ENCODE measurements around the gene BRINP1. TPM values are rescaled to one million over a fixed set of nuclear protein-coding genes. Genes with fewer than 3 reads are reported as not detected.

Gene BRINP1
- total RNA-seq, 2 donors from 2014 or later, result not detected

DNA sequence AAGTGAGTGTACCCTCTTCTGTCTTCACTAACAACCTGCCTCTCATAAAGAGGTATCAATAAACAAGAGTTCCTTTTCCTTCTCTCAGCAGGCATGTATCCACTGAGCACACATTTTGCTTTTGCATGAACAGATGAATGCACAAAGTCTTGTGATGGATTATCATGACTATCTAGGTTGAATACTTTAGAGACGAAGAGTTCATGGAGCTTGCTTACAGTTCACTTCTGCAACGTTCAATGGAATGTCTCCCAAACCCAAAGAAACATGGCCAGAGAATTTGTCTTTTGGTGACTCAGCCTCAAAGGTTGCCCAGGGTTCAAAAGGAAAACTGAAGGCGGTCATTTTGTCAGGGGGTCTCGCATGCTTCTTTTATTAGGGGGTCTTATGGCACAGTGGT lies 55.4 kb downstream of the BRINP1 start:
- H3K4me1 Mint-ChIP-seq, result no peaks in the 10 kb centered on the region
- no peak for ATAC-seq (replicated peaks)
- H3K36me3 Mint-ChIP-seq (ENCODE audit: low read depth), result no peaks in the 10 kb centered on the region
- H3K27ac Mint-ChIP-seq, result no peak overlapping the region
- H3K4me3 Mint-ChIP-seq, result no peak overlapping the region
- peaks cover 9% of the 10 kb centered on the region for H3K9me3 Mint-ChIP-seq
- no peaks in the 10 kb centered on the region for H3K27me3 Mint-ChIP-seq

DNA sequence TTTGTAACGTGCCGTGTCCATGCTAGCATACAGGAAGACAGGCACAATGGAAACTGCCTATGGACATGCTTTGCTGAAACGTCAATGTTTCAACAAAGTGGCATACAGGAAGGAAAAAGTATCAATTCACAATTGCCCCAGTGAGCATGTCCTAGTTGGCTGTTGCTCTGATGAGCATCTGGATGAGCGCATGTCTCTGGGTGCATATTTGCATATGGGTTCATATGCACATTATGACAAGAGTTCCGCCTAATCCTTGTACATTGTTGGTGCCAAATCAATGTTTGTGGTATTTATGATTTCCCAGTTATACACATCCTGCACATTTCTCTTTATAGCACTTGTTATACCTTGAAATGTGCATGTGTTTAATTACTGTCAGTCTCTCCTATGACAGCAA lies 58.5 kb downstream of the BRINP1 start:
- H3K4me1 Mint-ChIP-seq, result no peaks in the 10 kb centered on the region

DNA sequence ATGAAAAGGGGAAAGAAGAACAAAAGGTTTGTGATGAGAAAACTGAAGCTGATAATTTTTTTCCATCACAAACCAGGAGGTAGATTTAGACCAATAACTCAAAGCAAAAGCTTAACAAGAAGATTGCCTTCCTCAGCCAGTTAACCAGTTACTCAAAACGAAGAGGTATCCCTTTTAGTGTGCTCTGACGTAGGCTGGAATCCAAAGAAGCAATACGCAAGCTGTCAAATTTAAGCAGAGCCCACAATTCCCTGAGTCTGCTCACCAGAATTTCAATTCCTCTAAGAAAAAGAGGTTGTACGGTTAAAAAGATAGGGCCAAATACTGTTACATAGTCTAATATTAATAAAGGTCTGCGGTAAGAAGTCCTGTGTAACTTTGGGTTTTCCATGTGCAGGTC lies 61.8 kb downstream of the BRINP1 start:
- H3K9me3 Mint-ChIP-seq, result no peaks in the 10 kb centered on the region
- no peak overlapping the region for H3K27ac Mint-ChIP-seq
- no peaks in the 10 kb centered on the region for H3K27me3 Mint-ChIP-seq
- no peaks in the 10 kb centered on the region for H3K4me1 Mint-ChIP-seq
- no peaks in the 10 kb centered on the region for H3K36me3 Mint-ChIP-seq (ENCODE audit: low read depth)
- no peak overlapping the region for H3K4me3 Mint-ChIP-seq
- no peak for ATAC-seq (replicated peaks)

More for the DNA sequence above, 58.5 kb downstream of the BRINP1 start:
- Mint-ChIP-seq H3K4me3 (no peak overlapping the region), H3K27ac (no peak overlapping the region), H3K36me3 (ENCODE audit: low read depth) (no peaks in the 10 kb centered on the region), H3K27me3 (no peaks in the 10 kb centered on the region), H3K9me3 (peaks cover 6% of the 10 kb centered on the region)
- no peak for ATAC-seq (replicated peaks)

DNA sequence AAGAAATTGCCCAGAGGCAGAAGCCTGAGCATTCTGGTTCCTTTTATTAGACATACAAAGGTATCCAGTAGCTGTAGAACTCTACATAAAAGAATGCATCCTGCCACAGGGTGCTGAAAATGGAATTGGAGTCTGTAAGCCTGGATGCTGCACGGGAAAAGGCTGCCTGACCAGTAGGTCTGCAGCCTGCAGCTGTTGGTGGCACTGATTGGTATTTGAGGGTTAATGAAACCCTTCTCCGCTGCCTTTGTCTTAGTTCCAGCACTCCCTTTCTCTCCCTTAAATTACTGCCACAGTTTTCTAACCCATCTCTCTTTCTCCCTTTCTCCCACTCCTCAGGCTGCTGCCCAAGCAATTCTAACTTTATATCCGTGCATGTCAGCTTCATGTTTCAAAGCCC lies 64.7 kb downstream of the BRINP1 start:
- no peaks in the 10 kb centered on the region for H3K9me3 Mint-ChIP-seq
- no peaks in the 10 kb centered on the region for H3K4me1 Mint-ChIP-seq
- ATAC-seq (replicated peaks), result no peak
- H3K4me3 Mint-ChIP-seq, result no peak overlapping the region
- H3K27me3 Mint-ChIP-seq, result no peaks in the 10 kb centered on the region
- no peaks in the 10 kb centered on the region for H3K36me3 Mint-ChIP-seq (ENCODE audit: low read depth)
- H3K27ac Mint-ChIP-seq, result no peak overlapping the region

DNA sequence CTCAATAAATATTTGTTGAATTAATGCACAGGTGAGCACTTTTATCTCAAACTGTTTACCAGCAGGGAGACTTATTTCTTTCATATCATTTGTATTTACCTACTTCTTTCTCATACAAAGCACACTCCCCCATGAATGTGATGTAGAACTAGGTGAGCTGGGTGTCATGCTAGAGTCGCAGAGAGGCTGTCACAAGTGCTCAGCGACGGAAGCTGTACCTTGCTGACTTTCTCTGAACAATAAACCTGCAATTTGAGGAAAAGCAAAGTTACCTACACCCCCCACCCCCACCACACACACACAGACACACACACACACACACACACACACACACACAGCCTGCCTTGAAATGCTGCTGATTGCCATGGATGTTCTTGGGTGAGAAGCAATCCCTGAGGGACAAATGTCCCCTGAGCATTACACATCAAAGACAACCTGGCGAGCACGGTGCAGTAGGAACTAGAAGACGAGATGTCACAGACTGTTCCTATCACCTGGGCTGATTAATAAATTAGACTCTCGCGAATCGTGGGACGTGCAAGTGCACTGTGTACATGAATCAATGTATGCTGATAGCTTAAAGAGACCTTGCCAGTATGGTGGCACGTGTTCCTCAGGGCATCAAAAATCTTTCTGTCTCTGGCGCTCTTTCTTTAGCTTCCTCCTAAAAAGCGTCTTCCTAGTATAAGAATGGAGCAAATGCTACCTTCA lies 66.1 kb downstream of the BRINP1 start:
- no peak overlapping the region for H3K27ac Mint-ChIP-seq
- H3K27me3 Mint-ChIP-seq, result no peaks in the 10 kb centered on the region
- H3K9me3 Mint-ChIP-seq, result no peaks in the 10 kb centered on the region
- H3K36me3 Mint-ChIP-seq (ENCODE audit: low read depth), result no peaks in the 10 kb centered on the region
- no peaks in the 10 kb centered on the region for H3K4me1 Mint-ChIP-seq
- no peak overlapping the region for H3K4me3 Mint-ChIP-seq
- no peak for ATAC-seq (replicated peaks)

DNA sequence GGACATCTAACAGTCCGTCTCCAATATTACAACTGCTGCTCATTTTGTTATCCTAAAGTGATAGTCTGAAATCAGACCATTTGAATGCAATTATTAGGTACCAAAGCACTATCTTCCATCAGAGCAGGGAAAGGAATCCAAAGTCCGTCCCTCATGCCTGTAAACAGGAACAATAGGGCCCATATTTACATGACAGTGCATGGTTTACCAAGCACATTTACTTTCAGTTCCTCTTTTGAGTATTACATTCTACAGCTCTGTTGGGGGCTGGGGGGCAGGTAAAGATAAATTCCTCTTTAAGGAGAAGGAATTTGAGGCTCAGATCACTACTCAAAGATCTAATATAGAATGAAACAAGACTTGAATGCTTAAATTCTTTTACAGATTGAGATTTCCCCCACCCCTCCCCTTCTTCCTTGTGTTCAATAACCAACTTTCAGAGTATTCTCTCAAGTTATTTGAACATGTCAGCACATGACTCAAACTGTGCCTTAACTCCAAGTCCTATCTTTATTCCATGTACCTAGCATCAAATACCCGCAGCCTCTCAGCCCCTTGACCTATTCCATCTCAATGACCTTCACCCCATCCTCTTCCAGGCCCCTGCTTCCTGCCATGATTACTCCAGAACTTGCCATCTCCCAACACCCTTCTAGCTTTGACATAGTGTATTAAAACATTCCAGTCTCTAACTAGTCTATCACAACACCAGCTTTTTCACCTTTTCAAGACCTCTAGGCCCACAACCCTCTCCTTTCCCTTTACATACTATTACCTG lies 71.0 kb downstream of the BRINP1 start:
- Mint-ChIP-seq H3K27ac (no peak overlapping the region), H3K27me3 (no peaks in the 10 kb centered on the region), H3K36me3 (ENCODE audit: low read depth) (no peaks in the 10 kb centered on the region), H3K4me1 (no peaks in the 10 kb centered on the region), H3K9me3 (no peaks in the 10 kb centered on the region), H3K4me3 (no peak overlapping the region)
- no peak for ATAC-seq (replicated peaks)

DNA sequence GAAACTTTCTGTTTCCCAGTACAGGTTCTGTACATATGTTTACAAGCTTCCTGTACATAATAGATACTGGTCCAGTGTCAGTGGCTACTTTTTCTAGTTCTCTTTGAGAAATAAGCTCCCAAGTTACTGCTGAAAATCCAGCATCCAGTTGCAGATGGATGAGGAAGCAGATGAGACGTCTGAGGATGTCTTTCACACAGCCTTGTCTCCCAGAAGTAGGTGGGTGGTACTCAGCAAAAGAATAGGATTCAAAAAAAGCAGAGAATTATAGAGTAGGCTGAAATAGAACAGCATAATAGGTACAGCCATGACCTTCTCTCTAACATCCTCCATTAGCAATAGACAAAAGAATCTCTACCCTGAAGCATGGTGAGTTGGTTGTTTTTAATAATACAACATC lies 77.7 kb downstream of the BRINP1 start:
- no peak for ATAC-seq (replicated peaks)
- Mint-ChIP-seq H3K27ac (no peak overlapping the region), H3K36me3 (ENCODE audit: low read depth) (no peaks in the 10 kb centered on the region), H3K4me1 (no peaks in the 10 kb centered on the region), H3K4me3 (no peak overlapping the region), H3K9me3 (no peaks in the 10 kb centered on the region), H3K27me3 (peaks cover 4% of the 10 kb centered on the region)

DNA sequence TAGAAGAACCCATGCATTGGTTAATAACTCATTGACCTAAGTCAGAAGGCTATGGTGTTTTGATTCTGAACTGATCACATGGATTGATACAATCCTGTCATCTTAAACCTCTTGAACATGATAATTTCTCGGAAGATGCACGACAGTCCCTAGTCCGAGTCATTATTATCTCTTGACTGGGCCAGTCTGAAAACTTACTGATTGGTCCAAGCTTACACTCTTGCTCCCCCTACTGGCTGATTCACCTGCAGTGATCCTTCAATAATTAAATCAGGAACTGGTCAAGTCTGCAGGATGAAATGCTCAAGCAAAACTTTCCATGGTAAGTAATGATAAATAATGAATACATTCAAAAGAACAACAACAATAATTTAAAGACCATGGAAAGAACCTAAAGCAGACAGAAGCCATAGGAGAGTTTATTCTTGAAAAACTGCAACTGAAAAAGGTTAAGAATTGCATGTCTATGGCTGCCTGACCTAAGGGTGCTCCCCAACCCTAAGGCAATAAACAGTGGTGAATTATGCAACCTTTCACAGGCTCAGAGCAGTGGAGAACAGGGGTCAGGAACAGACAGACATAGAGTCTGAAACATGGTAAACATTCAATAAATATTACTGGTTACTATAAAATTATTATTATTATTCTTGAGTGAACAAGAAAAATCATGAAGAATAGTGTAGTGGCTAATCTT lies 79.3 kb downstream of the BRINP1 start:
- Mint-ChIP-seq H3K36me3 (ENCODE audit: low read depth) (no peaks in the 10 kb centered on the region), H3K4me3 (no peak overlapping the region), H3K27me3 (peaks cover 4% of the 10 kb centered on the region), H3K4me1 (no peaks in the 10 kb centered on the region), H3K27ac (no peak overlapping the region), H3K9me3 (no peaks in the 10 kb centered on the region)
- ATAC-seq (replicated peaks), result no peak

DNA sequence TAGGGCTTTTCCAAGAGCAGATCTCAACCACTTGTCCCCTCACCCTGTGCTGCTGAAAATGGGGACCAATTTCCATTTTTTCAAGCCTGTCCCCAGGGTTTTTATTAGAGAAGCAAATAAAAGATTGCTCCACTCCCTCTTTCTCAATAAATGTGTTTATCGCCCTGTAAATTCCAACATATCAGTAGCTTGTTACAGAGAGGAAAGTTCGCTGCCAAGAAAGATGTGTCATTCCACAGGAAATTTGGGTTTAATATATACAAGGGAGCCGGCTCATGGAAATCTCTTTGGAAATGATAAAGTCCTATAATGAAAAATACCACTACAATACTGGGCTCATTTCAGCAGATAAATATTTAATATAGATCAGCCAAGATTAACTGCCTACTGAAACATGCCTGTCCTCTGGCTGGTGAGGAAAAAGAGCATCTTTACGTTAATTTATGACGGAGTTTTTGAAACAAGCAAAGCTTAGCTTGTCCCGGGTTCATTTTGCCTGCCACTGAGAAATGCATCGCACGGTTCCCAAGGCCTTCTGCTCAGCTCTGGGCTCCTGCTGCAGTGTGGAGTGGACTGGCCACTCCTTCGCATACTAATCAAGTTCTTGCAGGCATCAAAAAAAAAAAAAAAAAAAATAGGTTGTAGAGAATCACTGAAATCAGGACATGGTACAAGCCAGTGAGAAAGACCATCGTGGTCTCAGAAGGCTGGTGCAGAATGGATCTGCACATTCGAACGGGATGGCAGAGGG lies 84.5 kb downstream of the BRINP1 start:
- H3K4me1 Mint-ChIP-seq, result no peaks in the 10 kb centered on the region
- no peaks in the 10 kb centered on the region for H3K36me3 Mint-ChIP-seq (ENCODE audit: low read depth)
- no peaks in the 10 kb centered on the region for H3K27me3 Mint-ChIP-seq
- no peak for ATAC-seq (replicated peaks)
- no peak overlapping the region for H3K27ac Mint-ChIP-seq
- no peak overlapping the region for H3K4me3 Mint-ChIP-seq
- no peaks in the 10 kb centered on the region for H3K9me3 Mint-ChIP-seq

DNA sequence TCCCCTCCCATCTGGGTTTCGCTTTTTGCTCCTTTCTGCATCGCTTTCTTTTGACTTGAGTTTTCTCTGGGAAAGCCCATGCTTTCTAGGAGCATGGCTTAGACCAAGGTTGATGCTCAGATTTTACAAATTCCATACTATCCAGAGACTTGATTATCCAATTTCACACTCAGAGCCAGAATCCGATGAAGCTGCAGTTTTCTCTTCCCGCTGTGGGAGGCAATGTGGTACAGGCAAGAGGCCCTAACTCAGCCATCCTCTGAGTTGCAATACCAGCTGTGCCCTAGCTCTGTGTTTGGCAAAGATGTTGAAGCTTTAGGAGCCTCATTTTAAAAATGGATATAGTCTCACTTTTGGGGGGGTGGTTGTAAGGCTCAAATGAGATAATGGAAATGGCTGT lies 85.1 kb downstream of the BRINP1 start:
- no peak overlapping the region for H3K27ac Mint-ChIP-seq
- H3K27me3 Mint-ChIP-seq, result no peaks in the 10 kb centered on the region
- H3K4me3 Mint-ChIP-seq, result no peak overlapping the region
- no peaks in the 10 kb centered on the region for H3K36me3 Mint-ChIP-seq (ENCODE audit: low read depth)
- no peak for ATAC-seq (replicated peaks)
- no peaks in the 10 kb centered on the region for H3K4me1 Mint-ChIP-seq
- no peaks in the 10 kb centered on the region for H3K9me3 Mint-ChIP-seq

DNA sequence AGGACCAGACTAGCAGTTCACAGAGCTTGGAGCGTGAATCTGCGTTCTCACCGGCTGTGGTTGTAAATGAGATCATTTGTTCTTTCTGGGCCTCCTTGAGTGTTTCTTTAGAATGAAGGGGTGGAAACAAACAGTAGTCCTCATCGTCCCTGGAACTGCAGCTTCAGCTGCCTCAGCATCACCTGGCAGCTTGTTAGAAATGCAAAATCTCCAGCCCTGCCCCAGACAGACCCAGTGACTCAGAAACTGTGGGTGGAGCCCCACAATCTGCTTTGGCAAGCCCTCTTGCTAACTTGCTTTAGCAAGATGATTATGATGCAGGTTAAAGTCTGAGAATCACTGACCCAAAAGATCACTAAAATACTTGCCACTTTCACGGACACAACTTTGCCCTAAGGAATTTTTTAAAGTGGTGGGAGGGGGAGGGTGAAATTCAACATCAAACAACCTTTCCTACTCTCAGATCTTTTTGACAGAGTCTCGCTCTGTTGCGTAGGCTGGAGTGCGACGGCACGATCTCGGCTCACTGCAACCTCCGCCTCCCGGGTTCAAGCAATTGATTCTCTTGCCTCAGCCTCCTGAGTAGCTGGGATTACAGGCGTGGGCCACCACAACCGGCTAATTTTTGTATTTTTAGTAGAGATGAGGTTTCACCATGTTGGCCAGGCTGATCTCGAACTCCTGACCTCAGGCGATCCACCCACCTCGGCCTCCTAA lies 86.0 kb downstream of the BRINP1 start:
- no peak for ATAC-seq (replicated peaks)
- H3K36me3 Mint-ChIP-seq (ENCODE audit: low read depth), result no peaks in the 10 kb centered on the region
- H3K27ac Mint-ChIP-seq, result no peak overlapping the region
- H3K4me3 Mint-ChIP-seq, result no peak overlapping the region
- H3K4me1 Mint-ChIP-seq, result no peaks in the 10 kb centered on the region
- no peaks in the 10 kb centered on the region for H3K27me3 Mint-ChIP-seq
- no peaks in the 10 kb centered on the region for H3K9me3 Mint-ChIP-seq

DNA sequence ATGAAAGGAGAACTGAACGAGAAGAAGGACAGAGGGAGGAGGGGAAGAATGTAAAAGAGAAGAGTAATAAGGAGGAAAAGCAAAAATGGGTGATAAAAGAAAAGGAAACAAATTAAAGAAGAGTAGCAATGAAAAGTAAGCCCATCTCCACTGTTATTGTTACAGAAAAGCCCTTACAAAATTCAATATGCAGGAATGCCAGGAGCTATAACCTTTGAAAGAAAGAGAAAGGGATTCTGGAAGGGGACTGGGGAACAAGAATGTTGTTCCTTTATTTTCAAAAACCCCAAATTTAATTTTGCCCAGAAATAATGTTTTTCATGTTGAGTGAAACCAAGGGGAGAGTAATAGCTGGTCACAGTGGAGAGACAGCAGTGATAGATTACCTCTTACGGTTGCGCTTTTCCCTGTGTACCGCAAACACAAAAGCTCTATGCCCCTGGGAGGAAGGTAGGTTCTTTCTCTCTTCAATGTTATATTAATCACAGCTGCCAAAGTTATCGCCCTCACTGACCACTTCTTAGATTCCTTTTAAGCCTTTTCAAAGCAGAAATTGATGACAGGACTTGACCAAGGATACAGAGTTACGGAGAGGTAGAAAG lies 86.7 kb downstream of the BRINP1 start:
- no peak overlapping the region for H3K27ac Mint-ChIP-seq
- no peak for ATAC-seq (replicated peaks)
- H3K27me3 Mint-ChIP-seq, result no peaks in the 10 kb centered on the region
- H3K4me1 Mint-ChIP-seq, result no peaks in the 10 kb centered on the region
- H3K4me3 Mint-ChIP-seq, result no peak overlapping the region
- H3K9me3 Mint-ChIP-seq, result no peaks in the 10 kb centered on the region
- no peaks in the 10 kb centered on the region for H3K36me3 Mint-ChIP-seq (ENCODE audit: low read depth)

DNA sequence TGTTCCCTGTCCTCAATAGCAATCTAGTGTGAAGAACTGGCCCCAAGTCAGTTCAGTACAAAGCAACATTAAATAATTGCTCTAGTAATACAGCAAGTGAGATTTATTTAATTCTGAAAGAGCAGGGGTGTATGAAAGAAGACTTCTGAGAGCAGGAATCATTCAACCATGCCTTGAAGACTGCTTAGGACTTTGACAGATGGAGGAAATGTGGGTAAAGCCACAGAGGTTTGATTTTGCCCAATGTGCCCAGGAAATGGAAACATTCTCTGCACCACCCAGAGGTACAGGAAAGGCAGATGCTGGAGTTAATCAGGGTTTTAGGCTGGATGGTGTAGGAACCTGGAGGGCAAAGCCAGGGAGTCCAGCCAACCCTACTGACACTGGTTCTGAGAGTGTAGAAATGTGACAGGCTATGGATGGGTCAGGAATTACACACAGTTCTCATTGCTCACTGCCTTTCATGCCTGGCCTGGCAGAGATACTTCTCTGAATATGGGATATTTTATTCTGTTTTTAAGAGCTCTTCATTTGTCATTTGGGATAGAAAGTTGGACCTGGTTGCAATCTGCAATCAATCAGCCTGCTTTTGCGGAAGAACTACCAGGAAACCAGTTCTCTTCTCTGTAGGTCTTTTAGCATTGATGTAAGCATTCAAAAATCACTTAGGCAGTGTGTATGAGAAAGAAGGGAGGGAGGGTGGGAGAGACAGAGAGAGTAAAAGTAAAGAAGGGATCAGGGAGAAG lies 88.3 kb downstream of the BRINP1 start:
- no peaks in the 10 kb centered on the region for H3K36me3 Mint-ChIP-seq (ENCODE audit: low read depth)
- H3K27me3 Mint-ChIP-seq, result no peaks in the 10 kb centered on the region
- no peak overlapping the region for H3K27ac Mint-ChIP-seq
- no peaks in the 10 kb centered on the region for H3K4me1 Mint-ChIP-seq
- no peak overlapping the region for H3K4me3 Mint-ChIP-seq
- H3K9me3 Mint-ChIP-seq, result no peaks in the 10 kb centered on the region
- ATAC-seq (replicated peaks), result no peak

Measured in activated T-helper 17 cell treated with anti-CD3 and anti-CD28 coated beads, Interleukin-2, amount 50 U/mL, for 72 hours (primary cell).